ENCODE data around the gene C11orf65. TPM values are rescaled to one million over a fixed set of nuclear protein-coding genes. Genes with fewer than 3 reads are reported as not detected.

The C11orf65 gene
- total RNA-seq, 1 donor: 1.1 TPM

GRCh38 chr11:108486828-108487227 lies 19.5 kb upstream of the C11orf65 start:
- Histone ChIP-seq H3K9me3 (ENCODE audit: low read depth, low read length) (no peaks in the 10 kb centered on the region), H3K4me1 (ENCODE audit: insufficient read depth, low read length) (no peaks in the 10 kb centered on the region), H3K4me3 (ENCODE audit: insufficient read depth, low read length) (no peak overlapping the region), H2AFZ (ENCODE audit: low read length) (no peak overlapping the region), H3K4me2 (ENCODE audit: insufficient read depth, low read length) (no peak overlapping the region), H3K27ac (ENCODE audit: low read depth, low read length) (no peak overlapping the region), H3K79me2 (ENCODE audit: insufficient read depth, low read length) (peaks cover 2% of the 10 kb centered on the region), H4K20me1 (ENCODE audit: insufficient read depth, low read length) (no peaks in the 10 kb centered on the region), H3K36me3 (ENCODE audit: insufficient read depth, low read length) (peaks cover 25% of the 10 kb centered on the region), H3K27me3 (ENCODE audit: insufficient read depth, low read length) (no peaks in the 10 kb centered on the region)
- no peak for DNase-seq (ENCODE audit: insufficient read length, low spot score, missing footprints)
- no peak for TF ChIP-seq CTCF (IDR thresholded peaks at IDR 0.05; ENCODE audit: extremely low read depth, low read depth, low read length)

- H3K79me2 ChIP-seq (ENCODE audit: insufficient read depth, low read length): no peaks in the 10 kb centered on the region
- H3K4me2 ChIP-seq (ENCODE audit: insufficient read depth, low read length): no peak overlapping the region
- H3K9me3 ChIP-seq (ENCODE audit: low read depth, low read length): no peaks in the 10 kb centered on the region
- no peaks in the 10 kb centered on the region for H4K20me1 ChIP-seq (ENCODE audit: insufficient read depth, low read length)
- H2AFZ ChIP-seq (ENCODE audit: low read length): no peak overlapping the region
- H3K27ac ChIP-seq (ENCODE audit: low read depth, low read length): no peak overlapping the region
- H3K4me3 ChIP-seq (ENCODE audit: insufficient read depth, low read length): no peak overlapping the region
- TF ChIP-seq CTCF (IDR thresholded peaks at IDR 0.05; ENCODE audit: extremely low read depth, low read depth, low read length): no peak
- no peak for DNase-seq (ENCODE audit: insufficient read length, low spot score, missing footprints)
- H3K27me3 ChIP-seq (ENCODE audit: insufficient read depth, low read length): no peaks in the 10 kb centered on the region
- peaks cover 30% of the 10 kb centered on the region for H3K36me3 ChIP-seq (ENCODE audit: insufficient read depth, low read length)
- no peaks in the 10 kb centered on the region for H3K4me1 ChIP-seq (ENCODE audit: insufficient read depth, low read length)
Observed at GRCh38 chr11:108486331-108486730, 19.0 kb upstream of the C11orf65 start.

- Histone ChIP-seq H3K36me3 (ENCODE audit: insufficient read depth, low read length) (peaks cover 42% of the 10 kb centered on the region), H3K79me2 (ENCODE audit: insufficient read depth, low read length) (no peaks in the 10 kb centered on the region), H3K27me3 (ENCODE audit: insufficient read depth, low read length) (no peaks in the 10 kb centered on the region), H3K4me1 (ENCODE audit: insufficient read depth, low read length) (no peaks in the 10 kb centered on the region), H2AFZ (ENCODE audit: low read length) (no peak overlapping the region), H3K27ac (ENCODE audit: low read depth, low read length) (no peak overlapping the region), H3K9me3 (ENCODE audit: low read depth, low read length) (no peaks in the 10 kb centered on the region), H3K4me2 (ENCODE audit: insufficient read depth, low read length) (no peak overlapping the region), H4K20me1 (ENCODE audit: insufficient read depth, low read length) (no peaks in the 10 kb centered on the region), H3K4me3 (ENCODE audit: insufficient read depth, low read length) (no peak overlapping the region)
- TF ChIP-seq CTCF (IDR thresholded peaks at IDR 0.05; ENCODE audit: extremely low read depth, low read depth, low read length): no peak
- DNase-seq (ENCODE audit: insufficient read length, low spot score, missing footprints): no peak
Observed at GRCh38 chr11:108483163-108483562, 15.8 kb upstream of the C11orf65 start.

GRCh38 chr11:108474664-108475463 lies 7.5 kb upstream of the C11orf65 start:
- no peaks in the 10 kb centered on the region for H3K9me3 ChIP-seq (ENCODE audit: low read depth, low read length)
- H3K36me3 ChIP-seq (ENCODE audit: insufficient read depth, low read length): peaks cover 29% of the 10 kb centered on the region
- H2AFZ ChIP-seq (ENCODE audit: low read length): no peak overlapping the region
- no peaks in the 10 kb centered on the region for H4K20me1 ChIP-seq (ENCODE audit: insufficient read depth, low read length)
- H3K4me1 ChIP-seq (ENCODE audit: insufficient read depth, low read length): no peaks in the 10 kb centered on the region
- no peak overlapping the region for H3K4me2 ChIP-seq (ENCODE audit: insufficient read depth, low read length)
- DNase-seq (ENCODE audit: insufficient read length, low spot score, missing footprints): no peak
- H3K27me3 ChIP-seq (ENCODE audit: insufficient read depth, low read length): no peaks in the 10 kb centered on the region
- no peak overlapping the region for H3K4me3 ChIP-seq (ENCODE audit: insufficient read depth, low read length)
- no peak overlapping the region for H3K27ac ChIP-seq (ENCODE audit: low read depth, low read length)
- H3K79me2 ChIP-seq (ENCODE audit: insufficient read depth, low read length): no peaks in the 10 kb centered on the region
- no peak for TF ChIP-seq CTCF (IDR thresholded peaks at IDR 0.05; ENCODE audit: extremely low read depth, low read depth, low read length)

Data from osteoblast (primary cell).